ENCODE results near the gene PRDM16. TPM values are rescaled to one million over a fixed set of nuclear protein-coding genes. Genes with fewer than 3 reads are reported as not detected.

PRDM16 gene
- polyA plus RNA-seq, 3 donors: not detected

DNA sequence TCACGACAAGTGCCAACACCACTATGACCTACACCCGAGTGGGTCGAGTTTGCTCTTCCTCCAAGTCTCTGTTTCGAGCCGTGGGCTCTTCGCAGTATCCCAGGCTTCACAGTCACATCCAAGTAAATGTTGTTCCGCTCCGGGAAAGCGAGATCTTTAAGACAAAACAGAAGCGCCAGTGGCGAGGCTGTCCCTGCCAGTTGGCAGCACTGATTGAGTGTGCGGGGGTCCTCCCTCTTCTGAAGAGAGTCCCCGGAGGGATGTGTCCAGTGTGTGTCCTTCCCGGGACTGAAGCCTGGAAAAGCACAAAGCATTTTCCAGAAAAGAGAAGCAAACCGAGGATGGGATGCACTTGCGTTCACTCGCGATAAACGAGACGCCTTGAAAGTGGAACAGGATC lies 158.9 kb downstream of the PRDM16 start:
- Mint-ChIP-seq H3K27ac (peak overlapping the region in 1 of 7 donors; percentile 32), H3K36me3 (no peaks in the 10 kb centered on the region)
- intact Hi-C loops (cut with micrococcal nuclease): no loop called here

DNA sequence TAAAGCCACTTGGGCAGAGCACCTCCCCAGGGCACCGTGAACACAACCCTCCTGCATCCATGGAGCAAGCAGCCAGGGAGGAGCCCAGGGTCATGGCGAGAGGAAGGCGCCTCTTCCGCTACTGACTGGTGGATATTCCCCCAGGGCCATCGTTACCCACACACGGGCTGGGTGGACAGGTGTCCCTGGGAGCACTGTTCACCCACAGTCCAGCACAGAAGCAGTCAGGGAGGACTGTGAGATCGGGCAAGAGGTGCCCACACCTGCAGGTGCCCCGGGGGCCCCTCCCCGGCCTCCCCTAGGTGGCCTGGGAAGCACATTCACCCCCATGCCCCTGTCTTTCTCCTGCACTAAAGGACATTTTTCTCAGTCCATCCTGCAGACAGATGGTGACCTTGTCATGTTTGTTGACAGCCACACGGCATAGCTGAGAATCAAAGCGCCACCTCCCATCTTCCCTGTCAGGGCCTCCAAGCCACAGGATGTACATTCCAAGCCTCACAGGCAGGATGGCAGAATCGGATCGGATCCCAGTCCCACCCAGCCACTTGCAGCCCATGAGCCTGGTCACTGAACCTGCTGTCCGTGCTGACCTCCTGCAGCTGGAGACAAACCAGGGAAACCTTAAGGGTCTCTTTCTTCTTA lies 160.2 kb downstream of the PRDM16 start:
- peaks cover 0 to 14% (median 3%) of the 10 kb centered on the region in 3 donors for H3K27me3 Mint-ChIP-seq (ENCODE audit: low read depth in 3 of 3)
- no peak overlapping the region for H2AFZ ChIP-seq (ENCODE audit: insufficient read depth, low read depth, low read length, poor library complexity, severe bottlenecking)
- H3K9me3 ChIP-seq (replicated peaks in 1 of 2; ENCODE audit: control insufficient read depth in 1 of 2, insufficient read depth in 1 of 2, low read length in 2 of 2): no peaks in the 10 kb centered on the region
- no peaks in the 10 kb centered on the region for H3K4me1 ChIP-seq (ENCODE audit: control insufficient read depth in 1 of 2, insufficient read depth in 2 of 2, low read length in 2 of 2)
- no peak overlapping the region for H3K4me3 ChIP-seq (replicated peaks in 1 of 3; ENCODE audit: low read depth in 2 of 3, low read length in 3 of 3)
- WGBS (ENCODE audit: insufficient coverage): 94% methylated on average over 11 of the region's 14 CpGs
- H3K4me3 Mint-ChIP-seq: no peak overlapping the region
- no peak overlapping the region for H3K27ac Mint-ChIP-seq
- intact Hi-C loops (cut with micrococcal nuclease): no loop called here
- H3K36me3 Mint-ChIP-seq: no peaks in the 10 kb centered on the region
- no peaks in the 10 kb centered on the region for H3K4me1 Mint-ChIP-seq
- DNase-seq: no peak
- H3K27me3 ChIP-seq (ENCODE audit: control insufficient read depth in 2 of 2, insufficient read depth in 2 of 2, low read length in 2 of 2): no peaks in the 10 kb centered on the region
- H3K4me2 ChIP-seq (replicated peaks; ENCODE audit: extremely low read depth, low read length, poor library complexity, severe bottlenecking): no peak overlapping the region
- no peaks in the 10 kb centered on the region for H3K79me2 ChIP-seq (ENCODE audit: insufficient read depth, low read length)
- H3K9me3 Mint-ChIP-seq: no peaks in the 10 kb centered on the region
- no peak overlapping the region for H3K27ac ChIP-seq (ENCODE audit: low read depth in 1 of 2, low read length in 2 of 2)
- H4K20me1 ChIP-seq (ENCODE audit: insufficient read depth, low read length): no peaks in the 10 kb centered on the region
- TF ChIP-seq, protein P1, sequence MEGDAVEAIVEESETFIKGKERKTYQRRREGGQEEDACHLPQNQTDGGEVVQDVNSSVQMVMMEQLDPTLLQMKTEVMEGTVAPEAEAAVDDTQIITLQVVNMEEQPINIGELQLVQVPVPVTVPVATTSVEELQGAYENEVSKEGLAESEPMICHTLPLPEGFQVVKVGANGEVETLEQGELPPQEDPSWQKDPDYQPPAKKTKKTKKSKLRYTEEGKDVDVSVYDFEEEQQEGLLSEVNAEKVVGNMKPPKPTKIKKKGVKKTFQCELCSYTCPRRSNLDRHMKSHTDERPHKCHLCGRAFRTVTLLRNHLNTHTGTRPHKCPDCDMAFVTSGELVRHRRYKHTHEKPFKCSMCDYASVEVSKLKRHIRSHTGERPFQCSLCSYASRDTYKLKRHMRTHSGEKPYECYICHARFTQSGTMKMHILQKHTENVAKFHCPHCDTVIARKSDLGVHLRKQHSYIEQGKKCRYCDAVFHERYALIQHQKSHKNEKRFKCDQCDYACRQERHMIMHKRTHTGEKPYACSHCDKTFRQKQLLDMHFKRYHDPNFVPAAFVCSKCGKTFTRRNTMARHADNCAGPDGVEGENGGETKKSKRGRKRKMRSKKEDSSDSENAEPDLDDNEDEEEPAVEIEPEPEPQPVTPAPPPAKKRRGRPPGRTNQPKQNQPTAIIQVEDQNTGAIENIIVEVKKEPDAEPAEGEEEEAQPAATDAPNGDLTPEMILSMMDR (IDR thresholded peaks at IDR 0.05): no peak
- no peaks in the 10 kb centered on the region for H3K36me3 ChIP-seq (replicated peaks in 1 of 2; ENCODE audit: control insufficient read depth in 1 of 2, insufficient read depth in 2 of 2, low read length in 2 of 2)
- H3K9ac ChIP-seq (ENCODE audit: insufficient read depth, low read length, poor library complexity, severe bottlenecking): no peak overlapping the region

More for the DNA sequence above, 158.9 kb downstream of the PRDM16 start:
- H3K4me1 Mint-ChIP-seq: no peaks in the 10 kb centered on the region
- H3K4me3 ChIP-seq (replicated peaks in 1 of 3; ENCODE audit: low read depth in 2 of 3, low read length in 3 of 3): no peak overlapping the region
- H3K36me3 ChIP-seq (replicated peaks in 1 of 2; ENCODE audit: control insufficient read depth in 1 of 2, insufficient read depth in 2 of 2, low read length in 2 of 2): no peaks in the 10 kb centered on the region
- no peaks in the 10 kb centered on the region for H3K79me2 ChIP-seq (ENCODE audit: insufficient read depth, low read length)
- no peak overlapping the region for H3K9ac ChIP-seq (ENCODE audit: insufficient read depth, low read length, poor library complexity, severe bottlenecking)
- WGBS (ENCODE audit: insufficient coverage): 94% methylated on average over 14 of the region's 20 CpGs
- no peaks in the 10 kb centered on the region for H3K4me1 ChIP-seq (ENCODE audit: control insufficient read depth in 1 of 2, insufficient read depth in 2 of 2, low read length in 2 of 2)
- H3K9me3 Mint-ChIP-seq: no peaks in the 10 kb centered on the region
- H3K27ac ChIP-seq (ENCODE audit: low read depth in 1 of 2, low read length in 2 of 2): no peak overlapping the region
- TF ChIP-seq, protein P1 (IDR thresholded peaks at IDR 0.05): no peak
- H3K4me3 Mint-ChIP-seq: no peak overlapping the region
- H3K27me3 Mint-ChIP-seq (ENCODE audit: low read depth in 3 of 3): peaks cover 0 to 14% (median 5%) of the 10 kb centered on the region in 3 donors
- H2AFZ ChIP-seq (ENCODE audit: insufficient read depth, low read depth, low read length, poor library complexity, severe bottlenecking): no peak overlapping the region
- H3K27me3 ChIP-seq (ENCODE audit: control insufficient read depth in 2 of 2, insufficient read depth in 2 of 2, low read length in 2 of 2): no peaks in the 10 kb centered on the region
- no peaks in the 10 kb centered on the region for H3K9me3 ChIP-seq (replicated peaks in 1 of 2; ENCODE audit: control insufficient read depth in 1 of 2, insufficient read depth in 1 of 2, low read length in 2 of 2)
- no peaks in the 10 kb centered on the region for H4K20me1 ChIP-seq (ENCODE audit: insufficient read depth, low read length)
- H3K4me2 ChIP-seq (replicated peaks; ENCODE audit: extremely low read depth, low read length, poor library complexity, severe bottlenecking): no peak overlapping the region
- DNase-seq: no peak

All from CD14-positive monocyte (primary cell).